ENCODE results near the gene COLEC12.
"Not testable (repeated sequence)": the region's sequence is repeated elsewhere in the genome, so short reads cannot be mapped to it uniquely, and the experiment has no call there.

Gene COLEC12

DNA sequence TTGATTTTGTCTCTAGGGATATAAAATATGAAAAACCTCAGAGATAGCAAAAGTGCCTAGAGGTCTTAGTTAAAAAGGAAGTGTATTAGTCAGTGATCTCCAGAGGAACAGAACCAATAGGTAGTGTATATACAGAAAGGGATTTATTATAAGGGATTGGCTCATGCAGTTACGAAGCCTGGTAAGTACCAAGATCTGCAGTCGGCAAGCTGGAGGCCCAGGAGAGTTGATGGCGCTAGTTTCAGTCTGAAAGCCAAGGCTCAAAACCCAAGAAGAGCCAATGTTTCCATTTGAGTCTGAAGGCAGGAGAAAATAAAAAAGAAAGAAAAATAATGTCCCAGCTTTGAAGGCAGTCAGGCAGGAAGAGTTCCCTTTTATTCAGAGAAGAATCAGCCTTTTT is 93.3 kb downstream of the COLEC12 start:
- no peak for DNase-seq

DNA sequence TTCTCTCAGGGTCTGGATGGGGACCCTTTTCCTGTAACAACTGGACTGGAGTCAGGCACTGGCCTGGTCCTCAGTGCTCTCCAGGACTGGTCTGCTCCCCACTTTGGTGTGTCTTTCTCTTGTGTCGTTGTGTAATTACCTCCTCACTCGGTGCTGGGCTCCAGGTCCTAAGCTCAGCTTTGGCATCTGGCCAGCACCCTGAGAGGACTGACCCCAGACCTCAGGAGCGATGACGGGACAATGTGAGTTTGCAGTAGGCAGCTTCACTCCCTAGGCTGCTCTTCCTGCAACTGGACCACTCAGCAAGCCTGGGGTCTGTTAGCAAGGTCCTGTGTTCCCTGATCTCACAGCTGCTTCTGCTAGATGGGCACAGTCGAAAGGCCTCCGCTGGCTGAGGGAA is 93.8 kb downstream of the COLEC12 start:
- no peak for DNase-seq

DNA sequence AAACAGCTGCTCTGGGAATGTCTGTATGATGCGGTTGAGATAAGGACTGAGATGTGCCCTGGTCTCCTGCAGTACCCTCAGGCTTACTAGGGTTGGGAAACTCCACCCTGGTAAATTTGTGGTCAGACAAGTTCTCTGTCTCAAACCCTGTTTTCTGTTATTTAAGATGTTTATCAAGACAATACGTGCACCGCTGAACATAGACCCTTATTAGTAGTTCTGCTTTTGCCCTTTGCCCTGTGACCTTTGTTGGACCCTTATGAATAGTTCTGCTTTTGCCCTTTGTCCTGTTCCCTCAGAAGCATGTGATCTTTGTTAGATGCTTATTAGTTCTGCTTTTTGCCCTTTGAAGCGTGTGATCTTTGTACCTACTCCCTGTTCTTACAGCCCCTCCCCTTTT is 95.5 kb downstream of the COLEC12 start:
- not testable (repeated sequence) for DNase-seq

DNA sequence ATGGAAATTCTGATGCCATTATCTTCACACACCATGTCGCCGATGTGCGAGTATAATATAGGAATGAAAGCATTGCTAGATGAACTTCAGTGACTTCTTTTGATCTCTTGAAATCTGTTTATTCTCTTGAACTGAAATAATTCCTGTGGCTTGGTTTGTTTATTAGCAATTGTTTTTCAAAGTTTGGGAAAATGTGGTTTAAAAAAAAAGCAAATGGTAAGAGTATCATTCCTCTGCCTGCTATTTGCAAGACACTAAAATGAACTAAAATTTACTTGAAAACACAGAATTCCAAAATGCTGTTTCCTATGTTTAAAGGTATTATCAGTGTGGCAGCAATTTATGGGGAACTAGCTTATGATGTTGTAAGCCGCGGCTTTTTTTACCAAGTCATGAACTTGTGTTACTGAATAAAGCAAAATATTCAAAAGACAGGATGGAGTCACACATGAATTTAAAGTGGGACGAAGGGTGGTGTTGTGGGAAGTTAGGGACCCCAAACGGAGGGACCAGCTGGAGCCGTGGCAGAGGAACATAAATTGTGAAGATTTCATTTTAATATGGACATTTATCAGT is 96.4 kb downstream of the COLEC12 start:
- no peak for DNase-seq

DNA sequence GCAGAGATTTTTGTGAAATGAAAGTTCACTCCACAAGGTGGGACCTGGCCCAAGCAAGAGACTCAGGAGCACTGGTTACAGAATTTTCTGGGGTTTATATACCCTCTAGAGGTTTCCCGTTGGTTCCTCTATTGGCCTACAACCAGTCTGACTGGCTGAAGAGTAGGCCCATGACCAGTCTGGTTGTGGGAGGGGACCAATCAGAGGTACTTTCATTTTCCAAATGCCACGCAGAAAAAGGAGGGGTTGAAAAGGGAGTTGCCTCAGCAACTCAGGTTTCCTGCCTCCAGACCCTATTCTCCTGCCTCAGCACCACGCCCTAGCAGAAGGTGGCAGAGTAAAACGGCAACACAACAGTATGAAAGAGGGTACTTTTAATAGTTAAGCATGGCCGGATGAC is 98.4 kb downstream of the COLEC12 start:
- DNase-seq = no peak

DNA sequence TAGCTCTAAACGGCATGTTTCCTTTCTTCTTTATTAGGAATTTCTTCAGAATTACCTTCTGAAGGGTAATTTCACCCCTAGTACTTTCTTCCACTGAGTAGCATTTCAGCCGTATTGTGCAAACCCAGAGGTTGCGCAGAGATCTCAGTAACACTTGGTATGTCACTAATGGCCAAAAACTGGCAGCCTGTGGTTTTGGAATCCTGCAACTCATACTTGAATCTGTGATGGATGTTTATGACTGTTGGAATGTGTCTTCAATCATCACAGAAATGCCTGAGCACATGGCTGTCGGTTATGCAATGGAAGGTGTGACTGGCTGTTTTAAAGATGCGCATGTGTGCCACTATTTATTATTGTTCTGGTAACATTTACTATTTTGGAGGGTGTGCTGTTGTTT is 100.0 kb downstream of the COLEC12 start:
- DNase-seq = no peak

DNA sequence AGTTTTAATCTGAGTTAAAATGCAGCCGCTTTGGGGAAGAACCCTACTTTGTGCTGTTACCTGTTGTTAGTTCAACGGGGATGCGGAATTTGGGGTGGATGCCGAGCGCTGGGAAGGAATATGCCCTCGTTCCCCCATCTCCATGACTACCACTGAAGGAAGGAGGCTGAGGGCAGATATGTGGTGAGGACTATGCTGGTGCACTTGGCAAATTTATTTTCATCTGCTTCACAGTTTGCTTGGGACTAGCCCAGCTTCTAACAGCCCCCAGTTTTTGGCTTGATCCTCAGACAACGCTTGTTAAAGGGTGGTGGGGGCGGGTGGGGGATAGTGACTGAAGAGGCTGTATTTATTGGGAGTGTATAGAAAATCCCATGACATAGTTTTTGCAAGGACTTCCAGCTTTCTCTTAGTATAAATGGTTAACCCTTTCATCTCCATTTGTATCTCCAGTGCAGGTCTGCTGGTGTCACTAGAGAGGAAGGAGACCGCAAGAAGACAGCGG is 100.8 kb downstream of the COLEC12 start:
- no peak for DNase-seq

DNA sequence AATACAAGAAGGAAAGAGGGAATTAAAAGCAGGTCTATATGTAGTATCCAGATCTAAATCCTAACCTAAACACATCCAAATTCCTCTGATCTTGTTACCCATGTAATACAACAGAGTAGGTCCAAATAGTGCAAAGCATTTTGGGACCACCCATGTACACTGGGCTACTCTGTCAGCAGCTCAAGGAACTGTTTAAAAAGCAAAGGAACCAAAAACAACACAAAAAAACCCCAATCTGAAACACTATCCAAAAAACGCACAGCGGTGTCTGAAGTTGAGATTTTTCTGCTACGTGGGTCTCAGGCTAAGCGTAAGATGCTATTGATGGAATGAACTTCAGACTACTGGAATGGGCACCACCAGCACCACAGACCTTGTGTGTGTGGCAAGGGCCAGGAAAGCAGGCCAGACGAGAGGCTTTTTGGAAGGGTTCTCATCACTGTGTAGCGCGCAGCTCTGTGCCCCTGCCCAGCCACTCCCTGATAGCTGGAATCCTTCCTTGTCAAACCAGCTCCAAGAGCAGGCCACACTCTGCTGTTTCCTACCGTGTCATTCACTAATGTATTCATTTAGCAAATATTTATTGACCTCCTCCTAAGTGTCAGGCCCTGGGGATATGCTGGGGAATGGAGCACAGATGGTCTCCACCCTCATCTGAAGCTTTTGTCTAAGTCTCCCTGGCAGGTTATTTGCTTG is 101.4 kb downstream of the COLEC12 start:
- no peak for DNase-seq

DNA sequence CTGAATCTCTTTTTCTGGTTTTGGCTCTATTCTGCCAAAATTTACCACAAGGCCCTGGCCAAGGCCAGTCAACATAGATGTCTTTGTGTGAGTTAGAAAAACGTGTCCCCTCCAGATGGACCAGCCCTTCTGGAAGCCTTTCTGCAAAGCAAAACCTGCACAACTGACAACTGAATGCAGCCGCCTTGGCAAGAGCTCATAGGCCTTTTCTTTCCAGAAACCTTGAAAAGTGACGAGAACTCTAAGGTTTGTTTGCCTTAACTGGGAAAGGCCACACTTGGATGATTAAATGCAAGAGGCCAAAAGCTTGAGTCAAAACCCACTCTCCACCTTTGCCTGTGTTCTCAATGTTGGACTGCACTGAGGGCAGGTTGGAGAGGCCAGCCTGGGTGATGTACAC is 103.9 kb downstream of the COLEC12 start:
- DNase-seq = no peak

DNA sequence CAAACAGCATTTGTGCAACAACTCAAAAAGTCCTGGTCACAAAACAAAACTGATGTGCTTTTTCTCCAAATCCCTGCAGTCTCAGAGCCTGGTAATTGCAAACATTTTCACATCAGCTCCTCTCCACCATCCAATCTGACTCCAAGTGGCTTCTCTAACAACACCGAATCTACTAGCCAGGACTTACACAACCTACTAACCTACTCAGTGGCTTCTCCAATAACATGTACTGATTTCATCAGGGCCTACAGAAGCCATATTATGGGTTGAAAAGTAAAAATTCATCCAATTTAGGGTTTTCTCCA is 104.3 kb downstream of the COLEC12 start:
- DNase-seq = no peak

DNA sequence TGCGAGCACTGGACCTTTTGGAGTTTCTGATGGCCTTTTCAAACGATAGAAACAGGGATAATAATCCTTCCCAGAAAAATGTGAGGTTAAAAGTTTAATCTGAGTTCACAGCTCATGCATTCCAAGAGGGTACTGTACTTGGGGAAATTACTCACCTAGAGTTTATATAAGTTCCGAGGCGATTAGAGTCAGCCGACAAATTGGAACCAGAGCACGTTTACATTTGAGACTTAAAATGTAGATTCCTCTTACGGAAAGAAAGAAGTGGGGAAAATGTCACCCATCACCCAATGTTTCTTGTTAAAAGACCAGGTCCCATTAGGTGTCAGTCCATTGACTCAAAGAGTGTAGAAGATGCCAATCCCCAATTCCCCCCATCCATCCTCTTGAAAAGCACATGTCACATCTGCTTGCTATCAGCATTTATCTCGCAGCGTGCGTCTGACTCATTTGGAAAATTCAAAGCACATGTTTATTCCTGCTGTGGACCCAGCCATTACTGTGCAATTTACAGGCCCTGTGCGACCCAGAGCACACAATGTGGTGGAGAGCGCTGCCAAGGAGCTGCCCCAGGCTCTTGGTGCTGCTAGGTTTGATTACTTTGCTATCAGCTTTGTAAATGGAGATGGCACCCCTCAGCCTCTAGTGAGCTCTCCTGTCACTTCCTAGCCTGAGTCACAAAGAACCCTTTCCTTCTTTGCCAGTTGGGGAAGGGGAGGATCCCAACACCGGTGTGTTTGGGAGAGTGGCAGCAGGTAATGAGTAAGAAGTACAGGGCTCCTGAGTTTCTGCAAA is 104.8 kb downstream of the COLEC12 start:
- DNase-seq = no peak

DNA sequence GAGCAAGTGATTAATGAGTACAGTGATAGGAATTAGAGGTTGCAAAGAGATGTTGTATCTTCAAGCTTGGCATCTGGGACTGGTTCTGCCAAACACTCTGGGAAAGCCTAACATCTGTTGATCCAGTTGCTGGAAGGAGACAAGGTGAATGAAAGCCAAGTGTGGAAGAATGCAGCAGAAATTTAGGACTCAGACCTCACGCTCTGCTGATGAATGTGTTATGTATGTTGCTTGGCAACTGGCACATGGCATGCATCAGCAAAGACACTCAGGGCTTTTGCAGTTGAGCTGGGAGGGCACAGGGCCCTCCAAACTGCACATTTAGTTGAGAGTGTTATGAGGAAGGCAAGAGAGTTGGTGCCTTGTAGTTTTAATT is 105.5 kb downstream of the COLEC12 start:
- DNase-seq = no peak

DNA sequence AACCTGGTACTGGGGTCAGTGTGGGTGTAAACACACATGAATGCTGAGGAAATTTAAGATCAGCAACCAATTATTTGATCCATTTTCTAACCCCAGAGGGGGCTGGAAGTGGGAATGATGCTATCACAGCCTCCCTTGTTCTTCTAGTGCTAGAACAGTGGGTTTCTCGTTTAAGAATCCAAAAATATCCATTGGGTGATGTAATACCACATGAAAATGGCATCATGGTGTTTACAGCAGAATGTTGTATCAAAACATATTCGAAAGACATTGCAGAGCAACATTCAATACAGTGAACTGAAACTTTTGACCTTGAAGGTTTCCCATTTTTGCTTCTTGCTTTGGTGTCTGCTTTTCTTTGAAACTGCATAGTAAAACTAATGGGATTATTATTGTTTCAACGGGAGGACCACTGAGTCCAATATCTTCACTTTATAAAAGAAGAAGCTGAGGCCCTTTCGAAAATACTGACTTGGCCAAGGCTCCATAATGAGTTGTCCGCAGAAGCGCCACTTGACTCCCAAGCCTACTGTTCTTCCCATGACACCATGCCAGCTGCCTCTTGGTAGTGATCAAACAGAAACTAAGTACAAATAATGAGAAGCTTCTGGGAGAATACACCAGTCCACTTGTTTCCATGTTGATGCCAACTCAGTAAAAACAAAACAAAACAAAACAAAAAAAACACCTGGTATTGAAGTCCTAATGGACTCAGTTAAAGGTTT is 106.1 kb downstream of the COLEC12 start:
- no peak for DNase-seq

DNA sequence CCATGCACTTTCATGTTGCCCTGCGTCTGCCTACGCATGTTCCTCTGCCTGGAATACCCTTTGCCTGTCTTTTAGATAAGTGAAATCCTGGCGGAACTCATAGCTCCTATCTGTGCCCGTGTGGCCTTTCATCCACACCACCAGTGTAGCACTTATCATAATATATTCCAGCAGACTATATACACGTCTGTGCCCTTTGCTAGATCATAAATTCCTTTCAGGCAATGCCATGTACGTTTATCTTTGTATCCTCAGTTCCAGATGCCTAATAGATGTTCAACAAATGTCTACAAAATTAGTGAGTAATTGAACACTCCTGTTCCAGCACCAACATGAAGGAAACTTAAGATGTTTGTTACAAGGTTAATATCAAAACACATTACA is 106.9 kb downstream of the COLEC12 start:
- no peak for DNase-seq

DNA sequence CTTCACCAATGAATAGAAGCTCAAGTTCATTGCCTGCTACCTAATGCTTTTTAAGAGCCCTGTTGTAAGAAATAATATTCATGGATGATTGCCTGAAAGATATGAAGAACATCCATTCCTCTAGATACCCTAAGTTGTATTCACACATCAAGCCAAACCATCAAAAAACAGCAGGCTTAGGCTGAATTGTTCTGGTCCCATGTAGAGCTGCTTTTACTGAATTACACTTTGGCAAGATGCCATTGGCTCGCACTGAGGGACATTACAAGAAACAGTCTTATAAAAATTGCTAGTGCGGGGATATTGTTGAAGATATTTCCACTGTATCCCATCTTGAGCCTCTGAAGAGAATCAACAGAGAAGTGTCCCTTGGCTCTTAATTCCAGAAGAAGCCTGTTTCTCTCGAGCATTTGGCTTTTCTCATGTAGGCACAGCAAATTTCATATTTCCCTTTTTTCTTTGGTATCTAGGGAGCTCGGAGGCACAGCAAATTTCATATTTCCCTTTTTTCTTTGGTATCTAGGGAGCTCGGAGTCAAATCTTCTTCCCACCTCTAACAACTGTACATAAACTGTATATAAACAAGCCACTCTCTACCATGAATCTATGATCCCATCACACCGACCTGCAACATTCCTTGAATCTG is 107.5 kb downstream of the COLEC12 start:
- no peak for DNase-seq

DNA sequence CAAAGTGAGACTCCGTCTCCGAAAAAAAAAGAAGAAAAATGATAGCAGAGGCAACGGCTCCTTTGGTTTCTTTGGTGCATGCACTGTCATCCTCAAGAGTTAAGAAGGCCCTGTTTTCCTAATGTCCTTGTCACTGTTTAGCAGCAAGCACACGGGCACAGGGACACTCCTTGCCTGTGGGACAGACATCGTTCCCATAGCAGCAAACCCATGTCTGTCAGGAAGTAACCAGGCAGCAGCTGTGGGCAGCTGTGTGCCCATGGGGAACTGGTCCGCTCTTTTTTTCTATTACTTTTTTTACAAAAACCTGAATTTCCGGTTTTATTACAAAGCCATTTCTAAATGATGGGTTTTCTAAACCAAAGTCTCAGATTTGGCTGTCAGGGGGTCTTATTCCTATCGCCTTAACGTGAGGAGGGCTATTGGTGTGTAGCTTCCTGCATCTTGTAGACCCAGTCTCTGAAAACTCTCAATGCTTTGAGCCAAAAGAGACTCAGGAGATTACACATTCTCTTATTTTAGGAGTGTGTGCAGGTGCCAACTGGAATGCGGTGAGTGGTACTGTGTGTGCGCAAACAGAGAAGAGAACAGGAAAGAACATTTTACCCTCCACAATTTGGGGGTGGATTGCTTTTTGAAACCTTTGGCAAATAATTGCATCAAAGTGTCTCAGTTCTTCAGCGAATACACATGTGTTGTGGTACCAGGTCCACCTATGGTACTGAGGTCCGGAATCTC is 109.6 kb downstream of the COLEC12 start:
- DNase-seq = no peak

DNA sequence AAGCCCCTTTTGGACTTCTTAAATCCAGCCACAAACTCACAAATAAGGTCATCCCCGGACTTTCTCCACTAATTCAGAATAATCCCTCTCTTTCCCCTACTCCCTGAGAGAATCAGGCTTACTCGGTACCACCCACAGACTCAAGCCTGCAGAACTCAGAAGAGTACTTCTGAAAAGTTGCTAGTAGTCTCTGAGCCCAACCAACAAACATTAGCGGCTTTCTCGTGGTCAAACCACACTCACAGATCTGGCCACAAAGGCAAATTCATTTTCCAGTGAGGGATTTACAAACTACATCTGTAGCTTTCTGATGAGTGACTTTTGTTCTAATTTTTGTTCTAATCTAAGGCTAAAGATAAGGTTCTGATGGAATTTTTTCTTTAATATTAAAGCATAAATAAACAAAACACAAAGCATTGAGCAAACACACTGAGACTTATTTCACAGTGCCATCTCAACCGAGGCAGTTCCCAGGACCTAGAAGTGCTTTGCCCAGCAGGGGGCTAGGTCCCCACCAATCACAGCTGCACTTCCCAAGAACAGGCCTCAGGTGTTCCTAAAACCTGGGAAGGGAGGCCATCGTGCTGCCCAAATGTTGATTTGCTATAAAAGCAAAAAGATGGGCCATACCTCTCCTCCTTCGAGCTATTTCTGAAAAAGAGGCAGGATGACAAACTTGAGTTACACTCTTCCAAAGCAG is 110.7 kb downstream of the COLEC12 start:
- DNase-seq = no peak

DNA sequence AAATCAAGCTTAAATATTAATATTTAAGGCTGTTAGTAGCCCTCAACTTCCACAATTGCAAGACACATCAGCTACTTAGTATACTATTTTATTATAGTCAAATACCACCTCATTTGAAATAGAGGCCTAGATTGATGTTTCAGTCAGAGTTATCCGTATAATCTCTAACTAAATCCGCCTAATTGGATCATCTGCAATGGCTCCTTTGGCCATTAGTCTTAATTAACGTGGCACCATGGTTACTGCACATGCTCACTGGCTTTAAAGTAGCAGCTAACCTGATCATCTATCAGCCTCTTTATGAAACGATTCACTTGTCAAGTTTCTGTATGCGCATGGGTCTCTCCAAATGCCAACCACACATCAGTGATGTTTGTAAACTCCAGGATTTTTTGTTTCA is 112.3 kb downstream of the COLEC12 start:
- no peak for DNase-seq

DNA sequence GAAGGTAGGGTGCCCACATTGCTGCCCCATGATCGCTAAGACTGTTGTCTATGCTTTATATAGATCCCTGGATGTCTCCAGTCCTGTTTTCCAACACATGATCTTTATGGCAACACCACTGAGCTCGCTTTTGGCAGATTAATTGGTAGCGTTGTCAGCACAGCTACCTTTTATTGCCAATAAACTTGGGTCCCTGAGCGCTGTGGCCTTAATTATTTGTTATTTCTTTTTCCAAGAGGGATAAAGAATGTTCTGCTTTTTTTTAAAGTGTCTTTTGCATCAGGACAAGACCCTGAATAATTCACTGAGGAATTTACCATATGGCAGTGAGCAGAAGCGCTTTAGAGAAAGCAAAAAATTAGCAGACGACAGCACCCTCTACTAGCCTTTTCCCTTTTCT is 113.5 kb downstream of the COLEC12 start:
- no peak for DNase-seq

DNA sequence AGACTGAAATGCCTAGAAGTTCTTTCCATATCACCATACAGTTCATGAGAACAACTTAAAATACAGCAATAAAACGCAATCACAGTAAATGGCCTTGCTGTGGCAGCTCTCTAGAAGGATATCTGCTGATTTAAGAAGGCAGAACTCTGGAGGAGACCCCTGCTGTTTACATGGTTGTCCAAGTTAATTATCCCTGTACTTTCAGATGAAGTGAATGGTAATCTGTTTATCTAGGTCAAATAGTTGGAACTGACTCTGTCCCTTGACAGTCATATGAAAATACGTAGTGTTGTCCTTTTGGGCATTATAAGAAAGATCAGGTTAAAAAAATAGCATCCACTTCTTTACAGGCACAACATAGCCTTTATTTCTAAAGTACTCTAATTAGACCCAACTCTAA is 115.6 kb downstream of the COLEC12 start:
- DNase-seq = no peak

DNA sequence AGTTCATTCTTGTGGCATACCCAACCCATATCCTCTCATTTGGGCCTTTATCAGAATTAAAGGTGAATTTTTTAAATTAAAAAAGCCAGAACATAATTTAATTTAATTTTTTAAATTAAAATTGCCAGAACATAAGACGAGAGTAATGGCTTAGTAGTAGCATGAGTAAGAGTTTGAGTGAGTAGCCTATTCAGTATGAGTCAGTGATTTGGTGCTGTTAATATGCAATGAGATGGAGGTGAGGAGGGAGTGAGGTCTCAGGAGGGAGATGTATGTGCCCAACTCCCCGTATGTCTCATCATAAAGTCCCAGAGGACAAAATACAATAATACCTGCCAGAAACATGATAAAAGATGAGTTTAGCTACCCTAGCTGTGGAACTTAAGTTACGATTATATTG is 117.4 kb downstream of the COLEC12 start:
- no peak for DNase-seq

Measured in T-helper 9 cell (primary cell).